GM21786 (cell line): ENCODE data around the gene NOS1.

ENCODE experiments used
- ATAC-seq: cut with Tn5 transposase; IDR thresholded peaks from one replicate; pipeline ENCODE4 v1.9.1; 2021; ENCODE audit not compliant: unreplicated experiment

NOS1 gene

GRCh38 chr12:117331691-117332090 lies 29.7 kb downstream of the NOS1 start:
- no peak for ATAC-seq

- no peak for ATAC-seq
Measured at GRCh38 chr12:117330441-117331113, 30.8 kb downstream of the NOS1 start.

GRCh38 chr12:117329756-117330155 lies 31.7 kb downstream of the NOS1 start:
- ATAC-seq = no peak

- ATAC-seq = no peak
Measured at GRCh38 chr12:117328556-117329100, 32.8 kb downstream of the NOS1 start.

GRCh38 chr12:117322428-117322827 lies 39.0 kb downstream of the NOS1 start:
- ATAC-seq = no peak

GRCh38 chr12:117321572-117321971 lies 39.9 kb downstream of the NOS1 start:
- ATAC-seq = no peak

GRCh38 chr12:117318591-117318990 lies 42.8 kb downstream of the NOS1 start:
- no peak for ATAC-seq

GRCh38 chr12:117316336-117316735 lies 45.1 kb downstream of the NOS1 start:
- no peak for ATAC-seq

- no peak for ATAC-seq
Measured at GRCh38 chr12:117313926-117314325, 47.5 kb downstream of the NOS1 start.

GRCh38 chr12:117312770-117313169 lies 48.7 kb downstream of the NOS1 start:
- no peak for ATAC-seq

- ATAC-seq = no peak
Measured at GRCh38 chr12:117309276-117309925, 52.0 kb downstream of the NOS1 start.

GRCh38 chr12:117300174-117300573 lies 61.3 kb downstream of the NOS1 start:
- ATAC-seq = no peak

- no peak for ATAC-seq
Measured at GRCh38 chr12:117298648-117299225, 62.7 kb downstream of the NOS1 start.

- no peak for ATAC-seq
Measured at GRCh38 chr12:117298191-117298590, 63.2 kb downstream of the NOS1 start.

GRCh38 chr12:117294189-117294603 lies 67.2 kb downstream of the NOS1 start:
- no peak for ATAC-seq

GRCh38 chr12:117293510-117293909 lies 67.9 kb downstream of the NOS1 start:
- ATAC-seq = no peak

- no peak for ATAC-seq
Measured at GRCh38 chr12:117292688-117293087, 68.7 kb downstream of the NOS1 start.

- ATAC-seq = no peak
Measured at GRCh38 chr12:117284140-117284539, 77.3 kb downstream of the NOS1 start.

GRCh38 chr12:117282490-117282889 lies 78.9 kb downstream of the NOS1 start:
- no peak for ATAC-seq

GRCh38 chr12:117280019-117280680 lies 81.3 kb downstream of the NOS1 start:
- no peak for ATAC-seq

- ATAC-seq = no peak
Measured at GRCh38 chr12:117279606-117280005, 81.8 kb downstream of the NOS1 start.

GRCh38 chr12:117277875-117278274 lies 83.6 kb downstream of the NOS1 start:
- no peak for ATAC-seq
